ENCODE data around the gene DHX34. TPM values are rescaled to one million over a fixed set of nuclear protein-coding genes. Genes with fewer than 3 reads are reported as not detected.

Gene DHX34
- total RNA-seq, 1 experiment from 2014 or later: 38.2 TPM

- Histone ChIP-seq H3T11ph (ENCODE audit: low read length) (no peak overlapping the region), H3K23ac (ENCODE audit: insufficient read length, low read depth, low read length) (no peak overlapping the region), H2BK120ac (ENCODE audit: low read depth, low read length, poor library complexity, severe bottlenecking) (no peak overlapping the region), H2BK15ac (ENCODE audit: low read depth, low read length) (no peak overlapping the region), H3K23me2 (ENCODE audit: insufficient read length, low read depth, low read length, poor library complexity, severe bottlenecking) (no peaks in the 10 kb centered on the region), H3K27me3 (ENCODE audit: insufficient read depth, low read length) (no peaks in the 10 kb centered on the region), H3K9me3 (ENCODE audit: control insufficient read depth, low read depth, low read length) (no peaks in the 10 kb centered on the region), H4K5ac (ENCODE audit: insufficient read length, low read depth, low read length) (no peak overlapping the region), H2AK5ac (ENCODE audit: insufficient read length, low read length) (no peak overlapping the region), H3K14ac (ENCODE audit: insufficient read depth, low read length) (no peak overlapping the region), H2BK5ac (ENCODE audit: insufficient read length, low read length) (no peak overlapping the region), H3K79me1 (ENCODE audit: insufficient read depth, low read depth, low read length, poor library complexity, severe bottlenecking) (no peaks in the 10 kb centered on the region), H4K20me1 (ENCODE audit: control insufficient read depth, insufficient read depth, insufficient read length) (no peaks in the 10 kb centered on the region), H4K91ac (ENCODE audit: insufficient read length, low read depth, low read length) (no peak overlapping the region), H2BK12ac (ENCODE audit: insufficient read length, low read depth, low read length) (no peak overlapping the region), H3K27ac (ENCODE audit: insufficient read length, low read depth, low read length) (no peak overlapping the region), H3K79me2 (ENCODE audit: insufficient read depth, low read length) (no peaks in the 10 kb centered on the region), H2BK20ac (ENCODE audit: low read depth, low read length, poor library complexity, severe bottlenecking) (no peak overlapping the region), H3K9ac (ENCODE audit: extremely low read depth, insufficient read length, low read length) (no peak overlapping the region), H3K18ac (ENCODE audit: insufficient read length, low read depth, low read length) (no peak overlapping the region), H3K4me1 (ENCODE audit: insufficient read depth, low read length) (no peaks in the 10 kb centered on the region), H3K4ac (ENCODE audit: low read depth, low read length) (no peak overlapping the region), H3K56ac (ENCODE audit: insufficient read length, low read depth, low read length) (no peak overlapping the region), H4K8ac (replicated peaks; ENCODE audit: insufficient read length, low read depth, low read length) (no peak overlapping the region), H3K4me2 (ENCODE audit: insufficient read depth, insufficient read length, low read length) (no peak overlapping the region), H2AFZ (ENCODE audit: low read length) (no peak overlapping the region)
- no peaks in the 10 kb centered on the region; a peak in 1 of 5 replicates for H3K9me3 Mint-ChIP-seq
- no peak for DNase-seq
- H3K36me3 Mint-ChIP-seq (ENCODE audit: insufficient read depth in 1 of 3, low read depth in 3 of 3): no peaks in the 10 kb centered on the region
- no CpG with 5 or more reads among the region's 10 CpGs for WGBS (ENCODE audit: extremely low coverage, insufficient read length, low lambda C conversion rate)
- H3K4me1 Mint-ChIP-seq: peaks cover 2 to 9% of the 10 kb centered on the region in 2 experiments; a peak in 2 of 4 replicates
- peaks cover 5% of the 10 kb centered on the region for H3K27me3 Mint-ChIP-seq (ENCODE audit: low read depth)
- TF ChIP-seq CTCF (conservative IDR thresholded peaks at IDR 0.05): no peak
- H3K4me3 Mint-ChIP-seq: no peak overlapping the region
- no peak overlapping the region for H3K27ac Mint-ChIP-seq
These were observed 9.8 kb upstream of the DHX34 start for GRCh38 chr19:47339196-47339880.
